ENCODE measurements around the gene ZNF277.

DNA sequence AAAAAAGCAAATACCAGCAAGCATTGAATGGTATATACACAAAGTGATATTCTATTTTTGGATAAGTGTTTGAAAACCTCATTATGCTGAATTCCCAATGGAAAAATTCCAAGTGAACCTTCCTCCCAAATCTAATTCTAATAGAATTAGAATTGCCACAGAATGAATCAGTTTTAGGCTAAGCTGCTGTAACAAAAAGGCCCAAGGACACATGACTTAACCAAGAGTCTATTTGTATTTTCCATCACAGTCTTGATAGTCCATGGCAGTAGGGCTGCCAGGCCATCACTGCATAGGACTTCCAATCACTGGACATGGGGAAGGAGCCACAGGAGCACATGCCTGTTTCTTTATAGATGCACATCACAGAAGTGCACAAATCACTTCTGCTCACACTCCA lies 152.6 kb downstream of the ZNF277 start:
- TF ChIP-seq CTCF (IDR thresholded peaks at IDR 0.05) = no peak
- no peak for TF ChIP-seq POLR2A (IDR thresholded peaks at IDR 0.05)
- no peak for TF ChIP-seq POLR2AphosphoS5 (IDR thresholded peaks at IDR 0.05)
